Esophagus muscularis mucosa (tissue), 3 donors: ENCODE measurements around the gene PBX3.

Experiments
- CTCF ChIP-seq, 3 experiments: fragments of 200-600 bp in 2 of 3; fragments of 450-650 bp in 1 of 3; sonication (generic) in 2 of 3; IDR thresholded peaks; one replicate each; pipeline ENCODE4 v1.5.1; 2017 to 2019; ENCODE audit warnings: antibody characterized with exemption in 3 of 3, mild to moderate bottlenecking in 2 of 3, moderate library complexity in 1 of 3
- EP300 ChIP-seq: sonication (generic); formaldehyde crosslinking; IDR thresholded peaks from one replicate; pipeline ENCODE4 v1.6.1; 2017; ENCODE audit warnings: antibody characterized with exemption

- TF ChIP-seq CTCF (IDR thresholded peaks at IDR 0.05) (no peak), EP300 (no peak)
Observed at GRCh38 chr9:125909459-125909858, 162.3 kb downstream of the PBX3 start.
